Aorta (tissue), 5 donors: Measurements from ENCODE around the gene NGF. TPM values are rescaled to one million over a fixed set of nuclear protein-coding genes. Genes with fewer than 3 reads are reported as not detected.

Experiments used
- ATAC-seq: fragments of 200-7000 bp; cut with Tn5 transposase; one replicate; pipeline ENCODE4 v1.9.1; 2022; ENCODE audit warnings: moderate library complexity; ENCODE audit not compliant: low FRiP score
- DNase-seq, 2 donors: peaks; one replicate each; pipeline ENCODE4 v3.0.0-alpha.2; 2020
- H3K27ac ChIP-seq, 2 donors: one replicate each; pipeline ENCODE4 v1.5.1; 2013; ENCODE audit warnings: low read length in 2 of 2, mild to moderate bottlenecking in 2 of 2, moderate library complexity in 2 of 2, control low read depth in 1 of 2, inconsistent platforms in 1 of 2, low read depth in 1 of 2
- H3K27me3 ChIP-seq, 2 donors: one replicate each; pipeline ENCODE4 v1.6.1; 2013; ENCODE audit warnings: control low read depth in 1 of 2, low read length in 1 of 2, mild to moderate bottlenecking in 1 of 2, moderate library complexity in 1 of 2; ENCODE audit not compliant: insufficient read depth in 2 of 2, control insufficient read depth in 1 of 2
- H3K36me3 ChIP-seq, 2 donors: one replicate each; pipeline ENCODE4 v1.6.1; 2013; ENCODE audit warnings: control low read depth in 1 of 2, low read length in 1 of 2, mild to moderate bottlenecking in 1 of 2; ENCODE audit not compliant: insufficient read depth in 2 of 2, control insufficient read depth in 1 of 2
- H3K4me1 ChIP-seq, 2 donors: one replicate each; pipeline ENCODE4 v1.6.1; 2013; ENCODE audit warnings: low read length in 2 of 2, control low read depth in 1 of 2, mild to moderate bottlenecking in 1 of 2, moderate library complexity in 1 of 2; ENCODE audit not compliant: insufficient read depth in 2 of 2, control insufficient read depth in 1 of 2
- H3K4me3 ChIP-seq, 2 donors: one replicate each; pipeline ENCODE4 v1.5.1; 2013; ENCODE audit warnings: low read length in 2 of 2, control low read depth in 1 of 2, mild to moderate bottlenecking in 1 of 2
- H3K9me3 ChIP-seq: one replicate; pipeline ENCODE4 v1.6.1; 2013; ENCODE audit warnings: mild to moderate bottlenecking, low read length; ENCODE audit not compliant: control insufficient read depth
- WGBS, 2 donors: extraction: QIAGEN DNeasy Blood & Tissue Kit; methylation state at CpG; one replicate each; pipeline ENCODE4 v1.1.7; 2013; 5-methylcytosine and 5-hydroxymethylcytosine counted together
- intact Hi-C, 2 donors: fragments of 100-400 bp; cut with DNase I; formaldehyde crosslinking; loops; one replicate each; pipeline versions ENCODE4 v1.14.2 to v1.15.0; 2022
- polyA plus RNA-seq, 2 donors: library from polyadenylated mRNA; stranded (reverse); fragments of 200-250 nt; gene quantifications; one replicate each; pipeline ENCODE4 v1.2.3, GENCODE V29; 2013
- total RNA-seq, 2 donors: library from RNA; stranded (reverse); fragmentation: NEBNext Ultra II Directional; extraction: Animal tissue kit (Norgen Biotek cat#: 25700); gene quantifications; one replicate each; pipeline ENCODE4 v1.2.1, GENCODE V29; 2021
- donor health status: healthy with polysubstance abuse.
- donor health status: Bipolar disorder and iron deficiency.
- donor health status: DM: no; HTN: no; CAD: no.
- donor health status: DM: no; HTN: no; CAD: no.
- donor health status: DM: yes; HTN: yes; CAD: no.

NGF gene
- total and polyA plus RNA-seq, 4 donors: 10.2 to 39.7 (median 15.6) TPM

DNA sequence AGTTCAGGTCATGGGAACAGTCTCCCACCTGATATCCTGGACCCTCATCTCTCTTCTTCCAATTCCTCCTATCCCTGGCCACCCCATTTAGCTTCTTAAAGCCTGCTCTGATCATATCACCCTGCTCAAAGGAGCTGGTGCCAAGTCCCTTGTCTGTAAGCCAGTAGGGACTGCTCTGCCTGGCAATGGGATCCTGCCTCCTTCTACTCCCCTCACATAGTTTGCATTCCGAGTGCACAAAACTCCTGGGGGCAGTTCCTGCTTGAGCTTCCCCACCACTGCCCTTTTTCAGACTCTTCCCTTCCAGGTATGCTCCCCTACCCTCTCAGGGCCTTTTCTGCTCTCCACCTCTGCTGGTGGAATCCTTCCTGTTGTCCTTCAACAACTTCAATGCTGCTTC lies 48.1 kb downstream of the NGF start:
- Histone ChIP-seq H3K27me3 (no peaks in the 10 kb centered on the region), H3K36me3 (peaks cover 0 to 6% of the 10 kb centered on the region in 2 donors), H3K4me1 (peaks cover 0 to under 1% of the 10 kb centered on the region in 2 donors), H3K9me3 (no peaks in the 10 kb centered on the region), H3K27ac (no peak overlapping the region), H3K4me3 (no peak overlapping the region)
- ATAC-seq: no peak
- no peak for DNase-seq
- intact Hi-C loops: no loop called here
- 0 to 11% methylated on average over 1 of the region's 1 CpG for WGBS, 2 donors

GRCh38 chr1:115288591-115289198 lies 49.4 kb downstream of the NGF start:
- no peak for DNase-seq
- ATAC-seq: no peak
- H3K27me3 ChIP-seq: no peaks in the 10 kb centered on the region
- no peak overlapping the region for H3K27ac ChIP-seq
- WGBS, 2 donors: 90 to 91% methylated on average over 3 of the region's 3 CpGs
- peaks cover 0 to 5% of the 10 kb centered on the region in 2 donors for H3K4me1 ChIP-seq
- intact Hi-C loops: no loop called here
- H3K36me3 ChIP-seq: peaks cover 0 to 6% of the 10 kb centered on the region in 2 donors
- no peak overlapping the region for H3K4me3 ChIP-seq
- no peaks in the 10 kb centered on the region for H3K9me3 ChIP-seq

- H3K36me3 ChIP-seq: peaks cover 0 to 4% of the 10 kb centered on the region in 2 donors
- 96 to 97% methylated on average over 30 of the region's 30 CpGs for WGBS, 2 donors
- no peak for DNase-seq
- H3K4me3 ChIP-seq: no peak overlapping the region
- no peaks in the 10 kb centered on the region for H3K9me3 ChIP-seq
- H3K4me1 ChIP-seq: peaks cover 0 to 5% of the 10 kb centered on the region in 2 donors
- H3K27me3 ChIP-seq: no peaks in the 10 kb centered on the region
- no peak overlapping the region for H3K27ac ChIP-seq
- intact Hi-C loops: no loop called here
- ATAC-seq: no peak
Measured at GRCh38 chr1:115286431-115287205, 51.4 kb downstream of the NGF start.

- Histone ChIP-seq H3K27me3 (no peaks in the 10 kb centered on the region), H3K4me1 (peaks cover 0 to 5% of the 10 kb centered on the region in 2 donors), H3K27ac (peak overlapping the region; percentile 50 to 91), H3K9me3 (no peaks in the 10 kb centered on the region), H3K36me3 (peaks cover 0 to 4% of the 10 kb centered on the region in 2 donors), H3K4me3 (no peak overlapping the region)
- ATAC-seq (peak; percentile 57), DNase-seq (no peak)
- WGBS, 2 donors: 55 to 66% methylated on average over 6 of the region's 6 CpGs
- intact Hi-C loops: loop anchor here in 1 of 2 donors (5.0 kb wide), 2 partner anchors 48 to 147 kb away; no protein-coding TSS in a partner anchor
Measured at GRCh38 chr1:115284209-115284608, 53.8 kb downstream of the NGF start.

DNA sequence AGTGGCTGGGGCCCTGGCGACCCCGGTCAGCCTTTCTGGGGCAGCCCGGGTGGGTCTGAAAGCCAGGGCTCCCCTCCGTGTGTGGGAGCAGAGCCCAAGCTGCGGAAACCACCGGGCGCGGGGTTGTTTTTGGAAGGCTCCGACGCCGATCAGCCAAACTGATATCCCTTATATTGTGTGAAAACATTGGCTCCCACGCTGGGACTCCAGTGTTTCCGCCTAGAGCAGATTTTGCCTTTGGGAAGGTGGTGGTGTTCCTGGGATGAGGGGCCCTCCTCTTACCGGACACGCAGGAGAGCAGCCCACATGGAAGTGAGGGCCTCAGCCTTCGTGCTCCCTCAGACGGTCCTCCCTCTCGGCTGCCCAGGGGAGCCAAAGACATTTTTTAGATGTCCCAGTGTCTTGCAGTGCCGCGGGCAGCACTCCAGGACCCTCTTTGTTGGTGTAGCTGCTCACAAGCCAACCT lies 54.3 kb downstream of the NGF start:
- Histone ChIP-seq H3K27ac (peak overlapping the region; percentile 50 to 91), H3K4me1 (peaks cover 0 to 5% of the 10 kb centered on the region in 2 donors), H3K27me3 (no peaks in the 10 kb centered on the region), H3K36me3 (peaks cover 0 to 4% of the 10 kb centered on the region in 2 donors), H3K4me3 (no peak overlapping the region), H3K9me3 (no peaks in the 10 kb centered on the region)
- ATAC-seq: peak; percentile 55
- intact Hi-C loops: loop anchor here in 1 of 2 donors (5.0 kb wide), 2 partner anchors 49 to 146 kb away; no protein-coding TSS in a partner anchor
- peak; percentile 51 to 77 for DNase-seq
- 7 to 25% methylated on average over 20 of the region's 20 CpGs for WGBS, 2 donors

GRCh38 chr1:115283249-115283648 lies 54.8 kb downstream of the NGF start:
- no peak overlapping the region for H3K4me3 ChIP-seq
- H3K9me3 ChIP-seq: no peaks in the 10 kb centered on the region
- ATAC-seq: peak; percentile 43
- peak; percentile 50 to 76 for DNase-seq
- intact Hi-C loops: loop anchor here in 1 of 2 donors (5.0 kb wide), 2 partner anchors 49 to 146 kb away; no protein-coding TSS in a partner anchor
- peak overlapping the region; percentile 50 to 91 for H3K27ac ChIP-seq
- no peaks in the 10 kb centered on the region for H3K27me3 ChIP-seq
- peaks cover 0 to 4% of the 10 kb centered on the region in 2 donors for H3K36me3 ChIP-seq
- H3K4me1 ChIP-seq: peaks cover 0 to 5% of the 10 kb centered on the region in 2 donors
- WGBS, 2 donors: 42 to 60% methylated on average over 13 of the region's 13 CpGs

DNA sequence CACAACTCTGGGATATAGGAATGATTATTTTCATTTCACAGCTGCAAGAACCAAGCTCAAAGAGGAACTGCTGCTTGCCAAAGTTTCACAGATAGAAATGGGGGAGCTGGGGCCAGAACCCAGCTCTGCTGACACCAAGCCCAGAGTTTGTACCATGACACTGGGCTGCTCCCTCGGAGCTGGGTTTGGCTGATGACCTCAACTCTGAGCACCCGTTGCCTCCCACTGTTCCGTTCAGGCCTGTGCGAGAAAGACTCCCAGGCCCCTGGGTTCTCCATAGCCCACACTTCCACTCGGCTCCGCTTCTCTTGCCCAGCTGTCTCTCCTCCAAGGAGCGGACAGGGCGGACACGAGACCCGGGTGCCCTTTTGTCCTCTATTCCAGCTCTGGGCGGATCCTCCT lies 55.2 kb downstream of the NGF start:
- 7 to 16% methylated on average over 11 of the region's 11 CpGs for WGBS, 2 donors
- H3K27me3 ChIP-seq: no peaks in the 10 kb centered on the region
- no peak overlapping the region for H3K4me3 ChIP-seq
- peak; percentile 89 for ATAC-seq
- H3K36me3 ChIP-seq: peaks cover 0 to 4% of the 10 kb centered on the region in 2 donors
- H3K27ac ChIP-seq: peak overlapping the region; percentile 50 to 91
- H3K4me1 ChIP-seq: peaks cover 0 to 5% of the 10 kb centered on the region in 2 donors
- intact Hi-C loops: loop anchor here in 1 of 2 donors (5.0 kb wide), 2 partner anchors 49 to 146 kb away; no protein-coding TSS in a partner anchor
- peak; percentile 86 to 88 for DNase-seq
- H3K9me3 ChIP-seq: no peaks in the 10 kb centered on the region

DNA sequence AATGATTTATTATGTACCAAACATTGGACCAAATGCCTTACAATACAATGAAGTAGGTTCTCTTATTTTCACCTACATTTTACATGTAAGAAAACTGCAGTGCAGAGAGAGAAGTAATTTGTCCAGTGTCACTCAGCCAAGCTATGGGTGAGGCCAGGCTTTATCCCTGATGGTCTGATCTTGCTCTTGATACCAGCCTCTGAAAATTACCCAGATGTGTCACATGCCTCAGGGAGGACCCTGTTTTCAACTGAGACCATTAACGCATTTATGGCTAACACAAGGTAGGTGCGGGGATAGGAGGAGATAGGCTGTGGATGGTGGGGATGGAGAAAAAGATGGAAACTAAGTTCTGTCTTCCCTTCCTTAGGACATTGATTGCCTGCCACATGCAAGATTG lies 56.9 kb downstream of the NGF start:
- 96 to 98% methylated on average over 2 of the region's 2 CpGs for whole genome bisulfite sequencing, 2 donors

More for the DNA sequence above, 56.9 kb downstream of the NGF start:
- peaks cover 0 to 5% of the 10 kb centered on the region in 2 donors for H3K4me1 ChIP-seq
- H3K27ac ChIP-seq: no peak overlapping the region
- no peak overlapping the region for H3K4me3 ChIP-seq
- H3K9me3 ChIP-seq: peaks cover 4% of the 10 kb centered on the region
- intact Hi-C loops: loop anchor here in 1 of 2 donors (5.0 kb wide), 2 partner anchors 51 to 144 kb away; no protein-coding TSS in a partner anchor
- DNase-seq: no peak
- peaks cover 0 to under 1% of the 10 kb centered on the region in 2 donors for H3K36me3 ChIP-seq
- no peaks in the 10 kb centered on the region for H3K27me3 ChIP-seq
- no peak for ATAC-seq
